HG02840 (cell line): ENCODE results near the gene MCHR1.
"Not testable (repeated sequence)": the region's sequence is repeated elsewhere in the genome, so short reads cannot be mapped to it uniquely, and the experiment has no call there.

Experiments used
- ATAC-seq: cut with Tn5 transposase; IDR thresholded peaks from one replicate; pipeline ENCODE4 v1.9.1; 2021; ENCODE audit warnings: mild to moderate bottlenecking, moderate library complexity, moderate number of reproducible peaks; ENCODE audit not compliant: unreplicated experiment, low FRiP score

The MCHR1 gene

GRCh38 chr22:40654522-40655167 is 24.6 kb upstream of the MCHR1 start:
- ATAC-seq: no peak

DNA sequence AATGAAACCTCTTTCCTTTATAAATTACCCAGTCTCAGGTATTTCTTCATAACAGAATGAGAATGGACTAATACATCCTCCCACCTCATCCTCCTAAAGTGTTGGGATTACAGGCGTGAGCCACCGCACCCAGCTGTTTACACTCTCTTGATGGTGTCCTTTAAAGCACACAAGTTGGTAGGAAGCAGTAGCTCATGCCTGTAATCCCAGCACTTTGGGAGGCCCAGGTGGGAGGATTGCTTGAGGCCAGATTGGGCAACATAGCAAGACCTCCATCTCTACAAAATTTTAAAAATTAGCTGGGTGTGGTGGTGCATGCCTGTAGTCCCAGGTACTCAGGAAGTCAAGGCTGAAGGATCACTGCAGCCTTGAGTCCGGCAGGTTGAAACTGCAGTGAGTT is 23.3 kb upstream of the MCHR1 start:
- ATAC-seq: not testable (repeated sequence)

- ATAC-seq: not testable (repeated sequence)
Observed at GRCh38 chr22:40656651-40657050, 22.6 kb upstream of the MCHR1 start.

DNA sequence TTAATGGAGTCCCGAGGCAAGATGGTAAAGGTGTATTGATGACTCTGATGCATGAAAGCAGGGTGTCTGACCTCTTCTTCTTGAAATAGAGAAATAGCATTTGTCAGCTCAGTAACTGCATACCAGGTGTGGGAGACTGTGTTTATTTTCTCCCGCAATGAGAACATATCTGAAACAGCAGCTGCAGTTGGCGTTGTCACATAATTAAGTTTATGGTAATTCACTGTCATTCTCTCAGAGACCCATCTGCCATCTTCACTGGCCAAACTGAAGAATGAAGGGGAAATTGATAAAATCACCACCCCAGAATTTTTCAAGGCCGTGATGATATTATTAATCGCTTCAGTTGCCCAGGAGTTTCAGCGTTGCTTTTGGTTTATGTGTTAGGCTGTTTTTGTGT is 20.1 kb upstream of the MCHR1 start:
- no peak for ATAC-seq

- ATAC-seq: no peak
Observed at GRCh38 chr22:40660730-40661129, 18.6 kb upstream of the MCHR1 start.

GRCh38 chr22:40661671-40662070 is 17.6 kb upstream of the MCHR1 start:
- no peak for ATAC-seq

DNA sequence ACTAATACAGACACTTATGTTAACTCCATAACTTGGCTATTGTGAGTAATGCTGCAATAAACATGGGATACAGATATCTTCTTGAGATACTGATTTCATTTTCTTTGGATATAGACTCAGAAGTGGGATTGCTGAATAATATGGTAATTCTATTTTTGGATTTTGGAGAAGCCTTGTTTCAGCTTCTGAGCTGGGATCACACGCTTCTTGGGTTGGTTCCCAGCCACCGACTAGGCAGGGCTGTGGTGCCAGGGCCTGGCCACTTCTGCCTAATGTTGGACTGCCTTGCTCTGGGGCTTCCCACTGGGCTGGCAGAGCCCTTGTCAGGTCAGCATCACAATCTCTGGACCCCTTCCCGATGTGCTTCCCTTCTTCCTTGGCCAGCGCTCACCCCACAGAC is 14.0 kb upstream of the MCHR1 start:
- no peak for ATAC-seq

DNA sequence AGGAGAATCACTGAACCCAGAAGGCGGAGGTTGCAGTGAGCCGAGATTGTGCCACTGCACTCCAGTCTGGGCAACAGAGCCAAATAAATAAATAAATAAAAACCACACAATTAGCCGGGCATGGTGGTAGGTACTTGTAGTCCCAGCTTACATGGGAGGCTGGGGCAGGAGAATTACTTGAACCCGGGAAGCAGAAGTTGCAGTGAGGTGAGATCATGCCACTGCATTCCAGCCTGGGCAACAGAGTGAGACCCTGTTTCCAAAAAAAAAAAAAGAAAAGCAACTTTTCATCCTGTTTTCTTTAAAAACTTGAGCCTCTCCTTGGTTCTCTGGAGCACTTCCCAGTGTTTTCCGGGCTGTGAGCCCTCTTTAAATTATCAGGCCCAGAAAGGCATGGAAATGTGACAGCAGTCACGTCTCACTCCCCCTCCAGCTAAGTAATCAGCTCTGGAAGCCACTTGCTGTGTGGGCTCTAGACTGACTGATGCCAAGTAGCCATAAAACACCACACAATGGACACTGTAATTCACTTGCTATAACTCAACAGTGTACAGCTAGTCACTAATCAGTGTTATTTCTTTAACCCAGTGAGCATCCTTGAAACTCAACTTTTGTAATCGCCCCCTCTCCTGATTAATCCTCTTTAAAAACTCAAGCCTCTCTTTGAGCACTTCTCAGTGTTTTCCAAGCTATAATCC is 13.0 kb upstream of the MCHR1 start:
- ATAC-seq: no peak

GRCh38 chr22:40668611-40669411 is 10.5 kb upstream of the MCHR1 start:
- ATAC-seq: no peak

DNA sequence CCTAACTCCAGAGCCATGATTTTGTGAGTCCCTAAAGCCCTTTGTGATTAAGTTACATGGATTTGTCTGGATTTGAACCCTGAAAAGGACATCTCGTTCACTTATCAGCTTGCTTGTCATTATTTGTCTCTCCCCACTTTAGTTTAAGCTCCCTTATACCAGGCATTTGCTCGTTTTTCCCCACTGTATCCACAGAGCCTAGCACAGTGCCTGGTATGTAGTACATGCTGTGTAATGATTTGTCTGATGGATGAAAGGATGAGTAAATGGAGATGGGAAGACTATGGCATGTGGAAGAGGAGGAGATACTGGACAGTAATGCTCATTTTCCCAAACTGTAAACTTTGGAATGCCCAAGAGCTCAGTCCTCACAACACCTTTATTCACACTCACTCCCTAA is 9.2 kb upstream of the MCHR1 start:
- no peak for ATAC-seq

DNA sequence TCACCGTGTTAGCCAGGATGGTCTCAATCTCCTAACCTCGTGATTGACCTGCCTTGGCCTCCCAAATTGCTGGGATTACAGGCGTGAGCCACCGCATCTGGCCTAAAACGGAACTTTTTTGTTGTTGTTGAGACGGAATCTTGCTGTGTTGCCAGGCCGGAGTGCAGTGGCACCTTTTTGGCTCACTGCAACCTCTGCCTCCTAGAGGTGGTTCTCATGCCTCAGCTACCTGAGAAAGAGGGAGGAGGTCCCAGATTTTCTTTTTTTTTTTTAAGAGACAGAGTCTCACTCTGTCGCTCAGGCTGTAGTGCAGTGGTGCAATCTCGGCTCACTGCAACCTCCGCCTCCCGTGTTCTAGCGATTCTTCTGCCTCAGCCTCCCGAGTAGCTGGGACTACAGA is 7.9 kb upstream of the MCHR1 start:
- ATAC-seq: no peak

DNA sequence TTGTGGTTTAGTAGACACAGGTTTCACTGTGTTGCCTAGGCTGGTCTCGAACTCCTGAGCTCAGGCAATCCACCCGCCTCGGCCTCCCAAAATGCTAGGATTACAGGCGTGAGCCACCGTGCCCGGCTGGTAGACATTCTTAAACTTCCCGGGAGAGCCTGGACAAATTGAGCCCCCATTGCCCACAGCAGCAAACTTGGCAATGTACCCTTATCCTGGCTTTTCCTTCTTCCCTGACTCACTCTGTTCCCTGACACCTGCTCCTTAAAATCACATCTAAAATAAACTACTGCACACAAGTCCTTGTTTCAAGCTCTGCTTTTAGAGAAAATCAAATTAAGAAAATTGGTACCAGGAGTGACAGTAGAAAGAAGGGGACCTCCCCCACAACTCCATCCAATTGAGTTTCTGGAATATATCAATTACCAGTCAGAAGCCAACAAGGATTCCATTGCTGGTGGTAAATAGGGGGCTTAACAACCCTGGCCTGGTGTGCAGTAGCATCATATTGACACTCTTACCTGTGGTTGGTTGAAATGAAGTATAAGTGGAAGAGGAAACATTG is 7.4 kb upstream of the MCHR1 start:
- no peak for ATAC-seq

- ATAC-seq: no peak
Observed at GRCh38 chr22:40673017-40673416, 6.3 kb upstream of the MCHR1 start.

DNA sequence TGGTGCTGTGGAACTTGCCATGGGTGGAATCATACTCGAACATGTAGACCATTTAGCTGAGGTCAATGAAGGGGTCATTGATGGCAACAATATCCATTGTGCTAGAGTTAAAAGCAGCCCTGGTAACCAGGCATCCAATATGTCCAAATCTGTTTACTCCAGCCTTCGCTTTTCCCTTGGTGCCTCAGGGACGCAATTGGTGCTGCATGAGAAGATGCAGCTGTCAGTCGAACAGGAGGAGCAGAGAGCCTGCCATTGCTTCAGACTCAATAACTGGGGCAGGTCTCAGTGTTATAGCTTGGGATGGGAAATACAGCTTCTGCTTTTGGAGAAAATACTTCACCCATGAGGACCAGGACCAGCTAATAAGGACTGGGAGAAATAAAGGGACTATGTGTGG is 5.0 kb upstream of the MCHR1 start:
- no peak for ATAC-seq

DNA sequence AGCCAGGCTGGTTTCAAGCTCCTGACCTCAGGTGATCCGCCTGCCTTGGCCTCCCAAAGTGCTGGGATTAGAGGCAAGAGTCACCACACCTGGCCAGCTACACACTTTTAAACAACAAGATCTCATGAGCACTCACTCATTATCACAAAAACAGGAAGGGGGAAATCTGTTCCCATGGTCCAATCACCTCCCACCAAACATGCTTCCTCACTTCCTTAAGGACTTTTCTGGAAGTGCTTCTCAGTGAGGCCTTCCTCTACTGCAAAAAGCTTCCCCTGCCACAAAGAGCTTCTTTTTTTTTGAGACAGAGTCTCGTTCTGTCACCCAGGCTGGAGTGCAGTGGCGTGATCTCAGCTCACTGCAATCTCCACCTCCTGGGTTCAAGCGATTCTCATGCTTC is 3.1 kb upstream of the MCHR1 start:
- ATAC-seq: not testable (repeated sequence)

- ATAC-seq: no peak
Observed at GRCh38 chr22:40676644-40677043, 2.6 kb upstream of the MCHR1 start.

DNA sequence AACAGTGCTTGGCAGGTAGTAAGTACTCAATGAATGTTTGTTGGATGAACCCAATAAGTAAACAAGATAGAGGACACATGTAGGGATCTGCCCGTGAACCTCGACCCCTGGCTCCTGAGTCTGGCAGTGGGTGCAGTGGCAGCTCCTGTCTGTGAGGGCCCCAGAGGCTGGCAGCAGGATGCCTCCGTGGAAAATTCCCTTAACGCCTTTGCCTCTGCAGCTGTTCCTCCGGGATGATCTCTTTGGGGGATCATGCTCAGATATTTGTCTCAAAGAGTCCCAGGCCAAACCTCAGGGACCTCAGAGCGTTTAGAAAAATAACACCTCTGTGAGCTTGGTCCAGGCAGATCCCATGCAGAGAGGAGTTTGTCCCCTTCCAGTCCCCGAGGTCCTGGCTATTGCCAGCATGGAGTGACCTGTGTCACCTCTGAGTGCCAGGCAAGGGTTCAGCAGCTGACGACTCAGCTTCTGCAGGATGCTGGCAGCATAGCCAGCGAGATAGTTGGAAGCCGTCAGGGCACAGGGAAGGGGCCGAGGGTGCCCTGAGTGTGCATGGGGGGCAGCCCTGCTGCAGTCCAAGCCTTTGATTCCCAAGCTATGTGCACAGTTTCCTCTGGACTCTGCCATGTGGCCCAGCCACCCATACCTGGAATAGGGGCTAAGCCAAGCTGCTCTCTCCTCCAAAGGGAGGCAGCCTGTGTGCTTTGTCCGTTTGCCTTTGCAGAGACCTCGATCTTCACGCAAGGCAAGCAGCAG is 613 bp upstream of the MCHR1 start:
- ATAC-seq: no peak

- no peak for ATAC-seq
Observed at GRCh38 chr22:40679964-40680818, 907 bp downstream of the MCHR1 start.

DNA sequence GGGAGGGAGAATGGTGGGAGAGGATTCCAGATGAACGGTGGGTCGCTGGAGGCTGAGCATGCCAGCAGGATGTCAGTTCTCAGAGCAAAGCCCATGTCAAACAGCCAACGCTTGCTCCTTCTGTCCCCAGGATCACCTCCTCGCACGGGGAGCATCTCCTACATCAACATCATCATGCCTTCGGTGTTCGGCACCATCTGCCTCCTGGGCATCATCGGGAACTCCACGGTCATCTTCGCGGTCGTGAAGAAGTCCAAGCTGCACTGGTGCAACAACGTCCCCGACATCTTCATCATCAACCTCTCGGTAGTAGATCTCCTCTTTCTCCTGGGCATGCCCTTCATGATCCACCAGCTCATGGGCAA is 1.5 kb downstream of the MCHR1 start:
- no peak for ATAC-seq

- no peak for ATAC-seq
Observed at GRCh38 chr22:40681451-40681850, 2.2 kb downstream of the MCHR1 start.
